ENCODE results near the gene DNAJB12.

DNA sequence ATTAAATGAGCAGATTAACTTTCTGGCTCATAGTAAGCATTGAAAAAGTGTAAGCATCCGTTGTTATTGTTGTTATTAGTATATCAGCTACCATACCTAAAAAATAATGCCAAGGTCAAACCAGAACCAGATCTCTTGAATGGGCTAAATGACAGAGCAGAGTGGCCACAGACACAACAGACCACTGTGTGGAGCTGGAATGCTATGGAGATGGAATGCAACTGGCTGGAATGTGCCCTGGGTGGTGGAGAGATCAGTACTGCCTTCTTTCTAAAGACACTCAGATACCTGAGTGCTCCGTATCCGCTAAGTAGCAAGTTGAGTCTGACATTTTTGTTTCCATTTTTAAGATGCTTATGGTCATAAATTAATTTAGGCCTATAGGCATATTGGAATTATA is 20.5 kb upstream of the DNAJB12 start:
- TF ChIP-seq, protein P1, sequence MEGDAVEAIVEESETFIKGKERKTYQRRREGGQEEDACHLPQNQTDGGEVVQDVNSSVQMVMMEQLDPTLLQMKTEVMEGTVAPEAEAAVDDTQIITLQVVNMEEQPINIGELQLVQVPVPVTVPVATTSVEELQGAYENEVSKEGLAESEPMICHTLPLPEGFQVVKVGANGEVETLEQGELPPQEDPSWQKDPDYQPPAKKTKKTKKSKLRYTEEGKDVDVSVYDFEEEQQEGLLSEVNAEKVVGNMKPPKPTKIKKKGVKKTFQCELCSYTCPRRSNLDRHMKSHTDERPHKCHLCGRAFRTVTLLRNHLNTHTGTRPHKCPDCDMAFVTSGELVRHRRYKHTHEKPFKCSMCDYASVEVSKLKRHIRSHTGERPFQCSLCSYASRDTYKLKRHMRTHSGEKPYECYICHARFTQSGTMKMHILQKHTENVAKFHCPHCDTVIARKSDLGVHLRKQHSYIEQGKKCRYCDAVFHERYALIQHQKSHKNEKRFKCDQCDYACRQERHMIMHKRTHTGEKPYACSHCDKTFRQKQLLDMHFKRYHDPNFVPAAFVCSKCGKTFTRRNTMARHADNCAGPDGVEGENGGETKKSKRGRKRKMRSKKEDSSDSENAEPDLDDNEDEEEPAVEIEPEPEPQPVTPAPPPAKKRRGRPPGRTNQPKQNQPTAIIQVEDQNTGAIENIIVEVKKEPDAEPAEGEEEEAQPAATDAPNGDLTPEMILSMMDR (IDR thresholded peaks at IDR 0.05): no peak
- no peak for TF ChIP-seq POLR2AphosphoS5 (IDR thresholded peaks at IDR 0.05)
- TF ChIP-seq EP300 (IDR thresholded peaks at IDR 0.05): no peak
- TF ChIP-seq POLR2A (IDR thresholded peaks at IDR 0.05): no peak
